Neural cell (in vitro differentiated cells): ENCODE measurements around the gene TRAF3. TPM values are rescaled to one million over a fixed set of nuclear protein-coding genes. Genes with fewer than 3 reads are reported as not detected.

Experiments used
- H2AFZ ChIP-seq: fragments of 200-600, 300-800 bp; sonication (generic), shearing (Covaris generic); 2 replicates; pipeline ENCODE4 v1.6.0; 2014; ENCODE audit warnings: low read depth, mild to moderate bottlenecking, antibody characterized with exemption, low read length, moderate library complexity
- H3F3A ChIP-seq: fragments of 200-600 bp; shearing (Covaris generic); 2 replicates; pipeline ENCODE4 v1.6.1; 2016; ENCODE audit warnings: mild to moderate bottlenecking, moderate library complexity, mixed read lengths, antibody characterized with exemption, low read length; ENCODE audit not compliant: insufficient read depth, poor library complexity, severe bottlenecking
- H3K27ac ChIP-seq: fragments of 200-600, 300-800 bp; sonication (generic), shearing (Covaris generic); 2 replicates; pipeline ENCODE4 v1.5.1; 2014; ENCODE audit warnings: mild to moderate bottlenecking, low read length, moderate library complexity
- H3K27me3 ChIP-seq: fragments of 300-800, 200-600 bp; sonication (generic), shearing (Covaris generic); 2 replicates; pipeline ENCODE4 v1.6.0; 2014; ENCODE audit warnings: mild to moderate bottlenecking, low read depth, low read length, moderate library complexity; ENCODE audit not compliant: insufficient read depth
- H3K36me3 ChIP-seq: fragments of 300-800, 200-600 bp; sonication (generic), shearing (Covaris generic); 2 replicates; pipeline ENCODE4 v1.5.1; 2014; ENCODE audit warnings: mild to moderate bottlenecking, antibody characterized with exemption, low read length, moderate library complexity; ENCODE audit not compliant: insufficient read depth
- H3K4me2 ChIP-seq: fragments of 300-800, 200-600 bp; sonication (generic), shearing (Covaris generic); 2 replicates; pipeline ENCODE4 v1.6.0; 2014; ENCODE audit warnings: mild to moderate bottlenecking, low read length
- H3K4me3 ChIP-seq: fragments of 300-800, 200-600 bp; sonication (generic), shearing (Covaris generic); 2 replicates; pipeline ENCODE4 v1.5.1; 2014; ENCODE audit warnings: mild to moderate bottlenecking, low read length, moderate library complexity
- H3K79me2 ChIP-seq: fragments of 200-600 bp; shearing (Covaris generic); replicated peaks from 2 replicates; pipeline ENCODE4 v1.6.0; 2014; ENCODE audit warnings: mild to moderate bottlenecking, low read length, moderate library complexity; ENCODE audit not compliant: insufficient read depth
- H3K9ac ChIP-seq: fragments of 300-800, 200-600 bp; sonication (generic), shearing (Covaris generic); 2 replicates; pipeline ENCODE4 v1.6.1; 2016; ENCODE audit warnings: mild to moderate bottlenecking, low read length, mixed read lengths
- H3K9me2 ChIP-seq: fragments of 200-600 bp; shearing (Covaris generic); 2 replicates; pipeline ENCODE4 v1.6.1; 2016; ENCODE audit warnings: mild to moderate bottlenecking, low read length, mixed read lengths; ENCODE audit not compliant: insufficient read depth
- H3K9me3 ChIP-seq: fragments of 200-600, 300-800 bp; sonication (generic), shearing (Covaris generic); 2 replicates; pipeline ENCODE4 v1.6.1; 2016; ENCODE audit warnings: mild to moderate bottlenecking, mixed run types, low read length, moderate library complexity, mixed read lengths
- H4K20me1 ChIP-seq: fragments of 200-600 bp; shearing (Covaris generic); 2 replicates; pipeline ENCODE4 v1.6.1; 2016; ENCODE audit warnings: mild to moderate bottlenecking, mixed run types; ENCODE audit not compliant: insufficient read depth
- EP300 ChIP-seq: fragments of 450-650 bp; conservative IDR thresholded peaks from 2 replicates; pipeline ENCODE4 v1.6.1; 2014; ENCODE audit warnings: antibody characterized with exemption, mild to moderate bottlenecking, moderate library complexity; ENCODE audit not compliant: poor library complexity, severe bottlenecking
- EZH2 ChIP-seq: fragments of 200-600, 300-800 bp; shearing (Covaris generic), sonication (generic); IDR thresholded peaks from 2 replicates; pipeline ENCODE4 v1.6.1; 2014; ENCODE audit warnings: antibody characterized with exemption, low read length, borderline replicate concordance, mild to moderate bottlenecking; ENCODE audit not compliant: insufficient read depth, poor library complexity, severe bottlenecking
- MXI1 ChIP-seq: fragments of 450-650 bp; conservative IDR thresholded peaks from 2 replicates; pipeline ENCODE4 v1.6.1; 2014; ENCODE audit warnings: antibody characterized with exemption, mild to moderate bottlenecking; ENCODE audit not compliant: poor library complexity, severe bottlenecking
- POLR2AphosphoS5 ChIP-seq: IDR thresholded peaks from 2 replicates; pipeline ENCODE4 v1.6.1; 2012
- RAD21 ChIP-seq: fragments of 450-650 bp; conservative IDR thresholded peaks from 2 replicates; pipeline ENCODE4 v1.6.1; 2014; ENCODE audit warnings: antibody characterized with exemption, mild to moderate bottlenecking, moderate library complexity
- SMC3 ChIP-seq: fragments of 450-650 bp; conservative IDR thresholded peaks from 2 replicates; pipeline ENCODE4 v1.6.1; 2014; ENCODE audit warnings: antibody characterized with exemption, mild to moderate bottlenecking, moderate library complexity; ENCODE audit not compliant: poor library complexity
- TAF1 ChIP-seq: IDR thresholded peaks from 2 replicates; pipeline ENCODE4 v1.6.1; 2012; ENCODE audit warnings: low read depth
- polyA plus RNA-seq: library from polyadenylated mRNA; depleted of rRNA; stranded (reverse); fragments of >200 nt; gene quantifications from 2 replicates; pipeline ENCODE4 v1.2.3, GENCODE V29; 2014
- TF ChIP-seq, protein P1 (sequence below): fragments of 450-650 bp; IDR thresholded peaks from 2 replicates; pipeline ENCODE4 v1.5.1; 2014; ENCODE audit warnings: antibody characterized with exemption, mild to moderate bottlenecking, moderate library complexity; ENCODE audit not compliant: poor library complexity, severe bottlenecking
- TF ChIP-seq, protein P2 (sequence below): IDR thresholded peaks from 2 replicates; pipeline ENCODE4 v1.6.1; 2012; ENCODE audit warnings: borderline replicate concordance

TRAF3 gene
- polyA plus RNA-seq, 1 donor from 2014 or later: 13.3 TPM

- H3K4me3 ChIP-seq: no peak overlapping the region
- H2AFZ ChIP-seq: no peak overlapping the region
- no peak overlapping the region for H3K4me2 ChIP-seq
- no peaks in the 10 kb centered on the region for H3F3A ChIP-seq
- no peak overlapping the region for H3K27ac ChIP-seq
- no peak overlapping the region for H3K9ac ChIP-seq
- no peaks in the 10 kb centered on the region for H3K79me2 ChIP-seq
- H4K20me1 ChIP-seq: no peaks in the 10 kb centered on the region
- TF ChIP-seq, protein P1, sequence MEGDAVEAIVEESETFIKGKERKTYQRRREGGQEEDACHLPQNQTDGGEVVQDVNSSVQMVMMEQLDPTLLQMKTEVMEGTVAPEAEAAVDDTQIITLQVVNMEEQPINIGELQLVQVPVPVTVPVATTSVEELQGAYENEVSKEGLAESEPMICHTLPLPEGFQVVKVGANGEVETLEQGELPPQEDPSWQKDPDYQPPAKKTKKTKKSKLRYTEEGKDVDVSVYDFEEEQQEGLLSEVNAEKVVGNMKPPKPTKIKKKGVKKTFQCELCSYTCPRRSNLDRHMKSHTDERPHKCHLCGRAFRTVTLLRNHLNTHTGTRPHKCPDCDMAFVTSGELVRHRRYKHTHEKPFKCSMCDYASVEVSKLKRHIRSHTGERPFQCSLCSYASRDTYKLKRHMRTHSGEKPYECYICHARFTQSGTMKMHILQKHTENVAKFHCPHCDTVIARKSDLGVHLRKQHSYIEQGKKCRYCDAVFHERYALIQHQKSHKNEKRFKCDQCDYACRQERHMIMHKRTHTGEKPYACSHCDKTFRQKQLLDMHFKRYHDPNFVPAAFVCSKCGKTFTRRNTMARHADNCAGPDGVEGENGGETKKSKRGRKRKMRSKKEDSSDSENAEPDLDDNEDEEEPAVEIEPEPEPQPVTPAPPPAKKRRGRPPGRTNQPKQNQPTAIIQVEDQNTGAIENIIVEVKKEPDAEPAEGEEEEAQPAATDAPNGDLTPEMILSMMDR: no peak
- no peak for TF ChIP-seq EZH2
- no peak for TF ChIP-seq TAF1
- TF ChIP-seq RAD21: no peak
- TF ChIP-seq EP300: no peak
- TF ChIP-seq MXI1: no peak
- peaks cover 5% of the 10 kb centered on the region for H3K36me3 ChIP-seq
- H3K9me2 ChIP-seq: no peaks in the 10 kb centered on the region
- H3K27me3 ChIP-seq: no peaks in the 10 kb centered on the region
- no peaks in the 10 kb centered on the region for H3K9me3 ChIP-seq
Observed at GRCh38 chr14:102951799-102952198, 174.6 kb downstream of the TRAF3 start.

GRCh38 chr14:102952276-102952675, 175.0 kb downstream of the TRAF3 start:
- Histone ChIP-seq H3K27me3 (no peaks in the 10 kb centered on the region), H3K9me2 (no peaks in the 10 kb centered on the region), H3K27ac (no peak overlapping the region), H2AFZ (no peak overlapping the region), H3F3A (no peaks in the 10 kb centered on the region), H3K4me3 (no peak overlapping the region), H3K9ac (no peak overlapping the region), H3K79me2 (no peaks in the 10 kb centered on the region), H3K4me2 (no peak overlapping the region), H4K20me1 (no peaks in the 10 kb centered on the region), H3K9me3 (no peaks in the 10 kb centered on the region), H3K36me3 (peaks cover 5% of the 10 kb centered on the region)
- TF ChIP-seq EP300 (no peak), SMC3 (no peak), RAD21 (no peak), EZH2 (no peak), TAF1 (no peak), POLR2AphosphoS5 (no peak)
- TF ChIP-seq, protein P2, sequence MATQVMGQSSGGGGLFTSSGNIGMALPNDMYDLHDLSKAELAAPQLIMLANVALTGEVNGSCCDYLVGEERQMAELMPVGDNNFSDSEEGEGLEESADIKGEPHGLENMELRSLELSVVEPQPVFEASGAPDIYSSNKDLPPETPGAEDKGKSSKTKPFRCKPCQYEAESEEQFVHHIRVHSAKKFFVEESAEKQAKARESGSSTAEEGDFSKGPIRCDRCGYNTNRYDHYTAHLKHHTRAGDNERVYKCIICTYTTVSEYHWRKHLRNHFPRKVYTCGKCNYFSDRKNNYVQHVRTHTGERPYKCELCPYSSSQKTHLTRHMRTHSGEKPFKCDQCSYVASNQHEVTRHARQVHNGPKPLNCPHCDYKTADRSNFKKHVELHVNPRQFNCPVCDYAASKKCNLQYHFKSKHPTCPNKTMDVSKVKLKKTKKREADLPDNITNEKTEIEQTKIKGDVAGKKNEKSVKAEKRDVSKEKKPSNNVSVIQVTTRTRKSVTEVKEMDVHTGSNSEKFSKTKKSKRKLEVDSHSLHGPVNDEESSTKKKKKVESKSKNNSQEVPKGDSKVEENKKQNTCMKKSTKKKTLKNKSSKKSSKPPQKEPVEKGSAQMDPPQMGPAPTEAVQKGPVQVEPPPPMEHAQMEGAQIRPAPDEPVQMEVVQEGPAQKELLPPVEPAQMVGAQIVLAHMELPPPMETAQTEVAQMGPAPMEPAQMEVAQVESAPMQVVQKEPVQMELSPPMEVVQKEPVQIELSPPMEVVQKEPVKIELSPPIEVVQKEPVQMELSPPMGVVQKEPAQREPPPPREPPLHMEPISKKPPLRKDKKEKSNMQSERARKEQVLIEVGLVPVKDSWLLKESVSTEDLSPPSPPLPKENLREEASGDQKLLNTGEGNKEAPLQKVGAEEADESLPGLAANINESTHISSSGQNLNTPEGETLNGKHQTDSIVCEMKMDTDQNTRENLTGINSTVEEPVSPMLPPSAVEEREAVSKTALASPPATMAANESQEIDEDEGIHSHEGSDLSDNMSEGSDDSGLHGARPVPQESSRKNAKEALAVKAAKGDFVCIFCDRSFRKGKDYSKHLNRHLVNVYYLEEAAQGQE: no peak

DNA sequence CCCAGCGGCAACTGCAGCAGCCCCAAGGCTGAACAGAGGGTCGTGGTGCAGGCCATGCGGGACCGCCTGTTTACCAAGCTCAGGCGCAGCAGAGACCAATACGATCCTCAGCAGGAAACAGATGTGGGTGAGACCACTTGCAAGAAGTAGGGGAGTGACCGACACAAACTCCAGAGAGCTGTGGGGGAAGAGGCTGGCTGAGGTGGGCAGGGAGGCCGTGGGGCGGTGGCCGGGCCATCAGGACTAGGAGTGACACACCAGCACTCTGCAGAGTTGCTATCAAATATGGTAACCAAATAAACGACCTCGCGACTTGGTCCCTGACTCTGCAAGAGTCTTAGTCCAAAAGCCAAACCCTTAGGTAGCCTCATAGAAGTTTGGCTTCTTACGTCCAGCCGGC, 175.9 kb downstream of the TRAF3 start:
- Histone ChIP-seq H3K9ac (no peak overlapping the region), H3K4me3 (no peak overlapping the region), H3K27me3 (no peaks in the 10 kb centered on the region), H3K9me3 (no peaks in the 10 kb centered on the region), H3K27ac (no peak overlapping the region), H3K79me2 (no peaks in the 10 kb centered on the region), H3F3A (no peaks in the 10 kb centered on the region), H4K20me1 (no peaks in the 10 kb centered on the region), H2AFZ (no peak overlapping the region), H3K9me2 (no peaks in the 10 kb centered on the region), H3K4me2 (no peak overlapping the region), H3K36me3 (peaks cover 11% of the 10 kb centered on the region)
- no peak for TF ChIP-seq EP300
- TF ChIP-seq, protein P1: no peak
- no peak for TF ChIP-seq EZH2
- no peak for TF ChIP-seq TAF1
- TF ChIP-seq POLR2AphosphoS5: no peak
- no peak for TF ChIP-seq RAD21
- no peak for TF ChIP-seq SMC3
- TF ChIP-seq, protein P2: no peak
- no peak for TF ChIP-seq MXI1
